Glomerular visceral epithelial cell (primary cell): Measurements from ENCODE around the gene ENPEP.
"Not testable (repeated sequence)": the region's sequence is repeated elsewhere in the genome, so short reads cannot be mapped to it uniquely, and the experiment has no call there.

Experiments
- DNase-seq: peaks from one replicate; pipeline ENCODE4 v3.0.0-alpha.2; 2016; ENCODE audit errors: extremely low spot score

The ENPEP gene

DNA sequence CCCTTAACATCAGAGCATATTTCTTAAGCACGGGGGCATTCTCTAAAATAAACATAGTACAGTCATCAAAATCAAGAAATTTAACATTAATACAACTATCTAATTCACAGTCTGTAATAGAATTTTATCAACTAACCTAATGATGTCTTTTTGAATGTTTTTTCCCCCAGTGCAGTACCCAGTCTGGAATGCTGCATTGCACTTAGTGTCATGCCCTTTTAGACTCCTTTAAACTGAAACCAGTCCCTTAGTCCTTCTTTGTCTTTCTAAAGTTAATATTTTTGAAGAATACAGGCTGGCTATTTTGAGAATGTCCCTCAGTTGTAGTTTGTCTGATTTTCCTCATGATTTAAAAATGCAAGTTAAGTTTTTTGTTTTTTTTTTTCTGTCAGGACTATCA, 9.5 kb downstream of the ENPEP start:
- no peak for DNase-seq

DNA sequence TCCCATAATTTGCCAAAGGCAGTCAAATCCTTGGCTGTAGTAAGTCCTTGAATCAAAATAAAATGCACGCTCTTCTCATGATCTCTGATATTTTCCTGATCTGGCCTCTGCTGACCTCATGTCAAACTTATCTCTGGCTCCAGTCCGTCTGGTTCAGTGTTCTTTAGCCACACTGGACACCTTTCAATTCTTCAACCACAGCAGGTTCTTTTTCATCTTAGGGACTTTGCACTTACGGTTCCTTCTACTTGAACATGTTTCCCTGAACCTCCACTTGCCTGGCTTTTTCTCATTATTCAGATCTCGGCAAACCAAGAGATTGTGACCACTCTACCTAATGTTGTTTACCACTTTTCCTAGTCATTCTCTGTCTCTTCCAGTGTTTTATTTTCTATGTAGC, 10.3 kb downstream of the ENPEP start:
- no peak for DNase-seq

DNA sequence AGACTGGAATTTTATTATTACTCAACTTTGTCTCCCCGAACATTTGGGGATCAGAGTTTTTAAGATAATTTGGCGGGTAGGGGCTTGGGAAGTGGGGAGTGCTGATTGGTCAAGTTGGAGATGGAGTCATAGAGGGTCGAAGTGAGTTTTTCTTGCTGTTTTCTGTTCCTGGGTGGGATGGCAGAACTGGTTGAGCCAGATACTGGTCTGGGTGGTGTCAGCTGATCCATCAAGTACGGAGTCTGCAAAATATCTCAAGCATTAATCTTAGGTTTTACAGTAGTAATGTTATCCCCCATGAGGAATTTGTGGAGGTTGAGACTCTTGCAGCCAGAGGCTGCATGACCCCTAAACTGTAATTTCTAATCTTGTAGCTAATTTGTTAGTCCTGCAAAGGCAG, 10.9 kb downstream of the ENPEP start:
- not testable (repeated sequence) for DNase-seq

DNA sequence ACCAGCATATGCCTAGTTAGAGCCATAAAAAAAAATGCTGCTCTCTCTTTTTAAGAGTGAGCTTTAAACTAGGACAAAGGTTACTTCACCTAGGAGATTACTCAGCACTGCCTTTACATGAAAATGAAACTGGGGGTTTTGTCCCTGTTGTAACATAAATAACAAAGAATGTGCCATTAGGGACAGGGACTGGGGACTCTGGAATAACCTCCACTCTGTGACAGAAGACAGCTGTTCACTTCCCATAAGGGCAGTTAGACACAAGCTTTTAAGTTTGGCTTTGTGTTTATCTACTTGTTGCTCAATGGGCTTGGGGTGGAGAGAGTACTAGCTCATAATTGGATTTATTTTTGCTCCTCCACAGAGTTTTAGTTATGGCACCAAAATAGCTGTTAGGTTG, 11.9 kb downstream of the ENPEP start:
- DNase-seq, result peak; percentile 15

DNA sequence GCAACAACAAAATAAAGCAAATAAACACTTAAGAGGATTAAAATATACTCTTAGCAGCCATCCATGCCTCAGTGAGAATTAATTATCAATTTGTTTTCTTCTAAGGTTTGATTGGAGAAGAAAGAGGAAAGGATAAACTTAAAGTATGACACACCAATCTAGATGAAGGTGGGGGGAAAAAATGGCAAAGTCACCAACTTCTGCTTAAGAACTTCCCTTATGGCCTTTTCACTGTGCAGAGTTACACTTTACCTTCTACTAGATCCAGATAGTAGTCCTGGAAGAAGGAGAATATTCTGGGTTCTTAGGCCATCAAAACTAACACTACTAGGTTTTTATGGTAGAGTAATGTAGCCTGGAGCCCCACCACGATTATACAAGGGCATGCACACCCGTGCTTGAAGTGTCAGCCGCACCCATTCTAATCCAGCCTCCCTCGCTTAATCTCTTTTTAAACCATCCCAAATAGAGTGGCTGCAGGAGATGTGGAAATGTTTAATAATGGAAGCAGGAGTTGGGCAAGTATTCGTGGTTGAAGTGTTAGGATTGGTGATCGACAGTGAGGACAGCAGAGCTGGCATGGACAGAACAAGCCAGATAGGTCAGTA, 14.1 kb downstream of the ENPEP start:
- DNase-seq, result no peak

DNA sequence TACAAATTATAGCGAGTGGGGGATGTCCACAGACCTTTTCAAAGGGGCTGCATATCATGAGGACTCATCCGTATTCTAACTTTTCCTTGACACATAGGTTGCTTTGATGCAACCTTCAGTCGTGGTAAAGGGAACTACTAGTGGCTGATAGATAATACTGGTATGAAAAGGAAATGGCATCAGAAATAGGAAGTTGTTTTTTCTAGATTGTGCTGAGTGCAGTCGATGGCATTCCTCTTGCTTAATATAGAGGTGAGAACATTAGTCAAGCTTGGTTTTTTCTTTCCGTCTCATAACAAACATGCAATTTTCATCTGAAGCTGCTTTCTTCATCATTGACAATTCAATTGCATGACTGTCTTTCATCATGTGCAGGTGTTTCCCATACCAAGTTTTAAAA, 16.6 kb downstream of the ENPEP start:
- DNase-seq, result no peak

DNA sequence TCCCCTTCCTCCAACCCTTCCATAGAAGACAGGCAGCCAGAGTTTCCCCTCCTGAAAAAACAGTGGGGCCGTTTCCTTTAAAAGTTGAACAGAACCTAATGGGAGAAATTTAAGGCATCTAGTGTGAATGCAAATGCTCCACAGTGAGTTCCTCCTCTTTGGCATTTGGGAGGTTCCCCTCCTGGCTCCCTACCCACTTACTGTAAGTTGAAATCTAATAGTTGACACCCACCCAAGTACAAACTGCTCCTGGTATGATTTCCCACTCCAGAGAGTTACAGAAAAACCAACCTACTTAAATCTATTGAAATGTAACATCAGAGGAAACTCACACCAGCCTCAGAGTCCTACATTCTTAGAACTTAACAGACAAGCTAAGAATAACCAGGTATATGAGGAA, 17.6 kb downstream of the ENPEP start:
- DNase-seq, result no peak

DNA sequence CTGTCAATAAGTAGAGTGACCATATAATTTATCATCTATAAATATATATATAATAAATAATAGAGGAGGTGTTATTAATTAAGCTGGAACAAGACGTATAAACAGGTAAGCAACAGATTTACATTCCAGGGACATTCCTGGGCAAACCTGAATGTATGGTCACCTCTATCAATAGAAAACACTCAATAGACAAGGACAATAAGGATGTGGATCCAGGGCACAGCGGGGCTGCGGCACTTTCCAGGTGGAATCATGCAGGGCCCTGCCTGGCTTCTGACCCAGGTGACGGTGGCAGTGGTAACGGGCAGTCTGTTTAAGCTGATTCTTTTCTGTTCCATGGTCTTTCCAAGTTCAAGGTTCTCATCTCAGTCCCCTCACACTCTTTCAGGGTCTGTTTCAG, 22.5 kb downstream of the ENPEP start:
- no peak for DNase-seq

DNA sequence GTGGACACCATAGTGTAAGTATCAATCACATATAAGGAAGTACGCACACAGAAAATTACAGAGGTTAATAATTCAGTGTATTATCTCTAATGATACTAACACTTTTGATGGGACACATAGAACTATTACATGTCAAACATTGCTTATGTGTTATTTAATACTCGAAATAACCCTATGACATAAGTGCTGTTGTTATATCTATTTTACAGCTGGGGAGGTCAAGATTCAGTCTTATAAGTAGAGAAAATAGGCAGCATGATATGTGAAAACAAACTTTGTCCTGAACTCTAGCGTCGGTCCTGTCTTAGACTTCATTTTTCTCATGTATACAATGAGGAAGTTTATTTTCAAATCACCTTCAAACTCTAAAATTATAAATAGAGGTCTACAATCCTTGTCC, 23.2 kb downstream of the ENPEP start:
- DNase-seq, result no peak

DNA sequence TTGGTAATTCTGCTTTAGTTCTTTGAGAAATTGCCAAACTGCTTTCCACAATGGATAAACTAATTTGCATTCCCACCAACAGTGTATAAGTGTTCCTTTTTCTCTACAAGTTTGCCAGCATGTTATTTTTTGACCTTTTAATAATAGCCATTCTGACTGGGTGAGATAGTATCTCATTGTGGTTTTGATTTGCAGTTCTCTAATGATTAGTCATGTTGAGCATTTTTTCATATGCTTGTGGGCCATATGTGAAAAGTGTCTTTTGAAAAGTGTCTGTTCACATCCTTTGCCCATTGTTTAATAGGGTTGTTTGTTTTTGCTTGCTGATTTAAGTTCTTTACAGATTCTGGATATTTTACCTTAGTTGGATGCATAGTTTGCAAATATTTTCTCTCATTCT, 25.9 kb downstream of the ENPEP start:
- no peak for DNase-seq

DNA sequence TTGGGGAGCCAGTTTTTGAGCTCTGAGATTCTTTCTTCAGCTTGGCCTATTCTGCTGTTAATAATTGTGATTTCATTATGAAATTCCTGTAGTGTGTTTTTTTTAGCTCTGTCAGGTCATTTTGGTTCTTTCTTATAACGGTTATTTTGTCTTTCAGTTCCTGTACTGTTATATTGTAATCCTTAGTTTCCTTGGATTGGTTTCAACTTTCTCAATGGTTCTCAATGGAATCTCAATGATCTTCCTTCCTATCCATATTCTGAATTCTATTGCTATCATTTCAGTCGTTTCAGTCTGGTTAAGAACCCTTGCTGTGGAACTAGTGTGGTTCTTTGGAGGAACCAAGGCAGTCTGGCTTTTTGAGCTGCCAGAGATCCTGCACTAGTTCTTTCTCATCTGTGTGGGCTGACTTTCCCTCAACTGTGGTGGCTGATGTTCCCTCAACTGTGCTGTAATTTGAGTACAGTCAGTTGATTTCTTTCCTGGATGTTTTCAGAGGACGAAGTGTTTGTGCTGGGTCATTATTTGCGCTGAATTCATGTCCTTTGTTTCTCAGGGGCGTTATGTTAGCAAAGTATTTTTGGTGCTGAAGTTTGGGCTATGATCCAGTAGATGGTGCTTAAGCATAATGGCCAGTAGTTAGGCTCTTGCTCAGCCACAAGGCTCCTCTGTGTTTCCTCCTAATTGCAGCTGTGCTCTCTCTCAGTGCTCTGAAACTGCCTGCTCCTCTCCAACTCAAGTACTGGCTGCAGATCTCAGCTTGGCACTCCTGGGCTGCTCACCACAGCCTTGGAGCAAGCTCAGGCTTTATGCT, 27.5 kb downstream of the ENPEP start:
- DNase-seq, result no peak

DNA sequence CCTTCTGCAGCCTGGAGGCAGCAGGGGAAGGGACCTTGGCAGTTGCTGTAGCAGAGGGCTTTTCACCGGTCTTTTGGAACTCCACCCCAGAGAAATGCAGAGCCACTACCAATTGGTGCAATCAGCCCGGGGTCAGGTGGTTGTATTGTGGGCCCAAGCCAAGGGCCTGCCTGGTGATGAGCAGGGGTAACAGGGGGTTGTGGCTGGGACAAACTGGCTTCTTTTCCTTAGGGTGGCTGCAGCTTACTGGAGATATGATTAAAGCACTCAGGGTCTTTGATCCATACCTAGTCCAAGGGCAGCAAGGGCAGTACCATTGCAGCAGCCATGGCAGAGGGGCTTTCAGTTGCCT, 28.1 kb downstream of the ENPEP start:
- DNase-seq, result no peak

DNA sequence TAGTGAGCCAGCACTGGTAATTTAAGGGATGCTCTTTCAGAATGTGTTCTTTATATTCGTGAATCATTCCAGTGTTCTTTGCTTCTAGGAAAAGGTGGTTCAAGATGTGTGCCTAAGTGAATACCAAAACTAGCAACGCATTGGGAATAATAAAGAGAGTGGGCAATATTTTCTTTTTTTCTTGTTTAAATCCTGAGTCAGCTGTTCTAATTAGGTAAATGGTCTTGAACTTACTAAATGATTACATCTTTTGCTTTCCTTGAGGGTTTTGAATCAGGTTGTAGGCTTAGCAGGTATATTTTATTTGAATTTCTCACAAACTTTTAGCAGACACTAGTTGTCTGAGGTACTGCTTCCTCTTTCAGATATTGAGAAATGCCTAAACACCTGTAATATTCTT, 29.5 kb downstream of the ENPEP start:
- DNase-seq, result no peak

DNA sequence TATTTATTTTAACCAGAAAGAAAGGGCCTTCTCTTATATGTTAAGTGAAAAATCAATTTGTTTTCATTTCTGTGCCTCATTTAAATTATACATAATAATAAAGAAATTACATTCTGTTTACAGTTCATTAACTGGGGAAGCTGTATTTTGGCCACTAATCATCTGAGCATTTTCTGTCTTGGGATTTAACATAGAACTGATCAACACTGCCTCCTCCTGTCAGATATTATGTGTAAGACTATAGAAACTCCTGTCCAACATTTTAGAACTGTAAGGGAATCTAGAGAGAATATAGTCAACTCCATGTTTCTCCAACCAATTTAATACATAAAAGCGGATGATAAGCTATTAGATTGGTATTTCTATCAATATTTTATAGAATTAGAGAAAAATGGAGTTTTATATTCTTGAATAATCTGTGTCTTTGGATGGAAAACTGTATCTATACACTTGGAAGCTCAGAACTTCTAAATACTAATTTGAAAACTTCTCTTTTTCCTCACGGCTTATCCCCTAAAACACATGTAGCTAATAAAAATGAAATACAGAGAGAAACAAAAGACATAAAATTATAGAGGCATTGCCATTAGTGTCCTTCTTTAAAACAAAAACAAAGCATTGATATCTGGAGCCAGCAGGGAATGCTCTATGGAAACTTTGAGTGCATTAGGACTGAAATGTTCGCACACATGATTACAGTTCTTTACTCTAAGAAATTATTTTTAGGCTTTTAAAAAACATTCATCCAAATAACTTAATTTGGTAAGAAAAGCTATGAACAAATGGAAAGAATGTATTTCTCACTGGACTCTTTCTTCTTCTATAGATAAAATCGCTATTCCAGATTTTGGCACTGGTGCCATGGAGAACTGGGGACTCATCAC, 33.1 kb downstream of the ENPEP start:
- DNase-seq, result peak; percentile 29

DNA sequence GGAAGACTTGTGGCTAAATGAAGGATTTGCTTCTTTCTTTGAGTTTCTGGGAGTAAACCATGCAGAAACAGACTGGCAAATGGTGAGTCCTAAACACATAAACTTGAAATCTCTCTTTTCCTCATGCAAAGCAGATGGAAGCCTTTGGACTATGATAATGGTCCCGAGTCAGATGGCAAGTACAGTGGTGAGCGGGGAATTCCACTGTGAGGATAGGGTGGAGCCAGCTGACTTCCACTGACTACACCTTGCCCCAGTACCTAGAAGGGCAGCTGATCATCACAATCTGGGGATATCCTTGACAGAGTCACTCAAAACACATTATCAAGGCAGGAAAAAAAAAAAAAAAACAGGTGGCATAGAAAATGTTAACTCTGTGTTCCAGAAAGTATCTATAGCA, 34.3 kb downstream of the ENPEP start:
- no peak for DNase-seq

DNA sequence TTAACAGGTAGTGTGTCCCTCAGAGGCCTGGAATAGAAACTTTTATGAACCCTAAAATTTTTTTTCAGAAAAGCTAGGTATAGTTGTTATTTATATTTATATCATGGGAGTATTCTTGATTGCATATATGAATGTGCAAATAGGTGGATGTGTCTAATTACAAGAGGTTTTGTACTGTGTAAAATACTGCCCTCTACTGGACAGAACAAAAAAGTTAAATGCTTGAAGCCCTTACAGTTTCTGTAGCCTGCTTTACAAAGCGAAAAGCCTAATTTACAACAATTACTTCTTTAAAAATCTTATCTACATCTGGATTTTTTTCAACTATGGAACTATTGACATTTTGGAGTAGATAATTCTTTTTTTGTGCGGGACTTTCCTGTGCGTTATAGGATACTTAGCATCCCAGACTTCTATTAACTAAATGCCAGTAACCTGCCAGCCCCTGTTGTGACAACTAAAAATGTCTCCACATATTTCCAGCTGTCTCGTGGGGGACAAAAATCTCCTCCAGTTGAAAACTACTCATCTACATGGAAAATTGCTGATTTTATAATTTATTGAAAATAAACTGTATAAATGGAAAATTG, 35.1 kb downstream of the ENPEP start:
- peak; percentile 49 for DNase-seq

DNA sequence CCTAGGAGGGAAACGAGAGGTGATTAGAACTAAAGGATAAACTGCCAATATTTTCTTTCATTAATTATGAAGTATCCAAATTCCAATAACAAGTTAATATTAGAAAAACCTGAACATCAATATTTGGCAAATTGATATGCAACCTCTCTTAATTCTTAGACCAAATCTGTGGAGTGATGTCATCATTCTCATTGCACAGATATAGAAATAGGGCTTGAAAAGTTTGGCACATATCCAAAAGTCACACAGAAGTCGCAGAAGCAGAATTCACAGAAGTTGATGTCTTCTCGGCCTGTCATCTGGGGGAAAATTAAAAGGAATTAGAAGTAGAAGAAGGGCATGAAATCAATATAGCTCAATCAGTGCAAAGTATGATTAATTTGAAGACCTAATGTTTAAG, 36.9 kb downstream of the ENPEP start:
- no peak for DNase-seq

DNA sequence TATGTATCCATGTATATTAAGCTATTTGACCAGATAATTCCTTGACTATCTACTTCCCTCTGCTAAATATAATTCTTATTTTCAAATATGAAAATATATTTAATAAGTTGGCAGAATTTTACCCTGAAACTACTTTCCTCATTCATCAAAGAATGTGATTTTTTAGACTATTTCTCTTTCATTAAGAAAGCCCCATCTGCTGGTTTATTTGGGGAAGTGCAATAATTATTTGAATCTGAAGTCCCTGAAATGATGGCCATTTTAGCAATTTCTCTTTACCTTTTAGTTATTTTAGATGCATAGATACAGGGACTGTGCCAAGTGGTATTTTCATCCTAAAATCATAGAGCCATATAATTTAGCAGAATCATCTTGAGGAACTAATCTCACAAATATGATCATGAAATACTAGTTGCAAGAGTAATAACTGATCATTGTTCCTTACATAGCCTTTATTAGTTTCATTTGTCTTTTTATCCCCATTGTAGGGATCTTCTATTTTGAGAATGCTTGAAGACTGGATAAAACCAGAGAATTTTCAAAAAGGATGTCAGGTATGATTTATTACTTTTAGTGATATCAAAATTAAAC, 39.0 kb downstream of the ENPEP start:
- peak; percentile 41 for DNase-seq

DNA sequence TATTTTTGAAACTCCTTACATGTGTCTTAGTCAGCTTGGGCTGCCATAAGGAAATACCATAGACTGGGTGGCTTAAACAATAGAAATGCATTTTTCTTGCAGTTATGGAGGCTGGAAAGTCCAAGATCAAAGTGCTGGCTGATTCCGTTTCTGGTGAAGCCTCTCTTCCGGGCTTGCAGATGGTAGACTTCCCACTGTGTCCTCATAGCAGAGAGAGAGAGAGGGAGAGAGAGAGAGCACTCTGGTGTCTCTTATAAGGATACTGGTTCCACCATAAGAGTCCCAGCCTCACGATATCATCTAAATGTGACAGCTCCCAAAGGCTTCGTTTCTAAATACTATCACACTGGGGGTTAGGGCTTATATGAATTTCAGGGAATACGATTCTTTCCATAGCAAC, 39.7 kb downstream of the ENPEP start:
- DNase-seq, result no peak

DNA sequence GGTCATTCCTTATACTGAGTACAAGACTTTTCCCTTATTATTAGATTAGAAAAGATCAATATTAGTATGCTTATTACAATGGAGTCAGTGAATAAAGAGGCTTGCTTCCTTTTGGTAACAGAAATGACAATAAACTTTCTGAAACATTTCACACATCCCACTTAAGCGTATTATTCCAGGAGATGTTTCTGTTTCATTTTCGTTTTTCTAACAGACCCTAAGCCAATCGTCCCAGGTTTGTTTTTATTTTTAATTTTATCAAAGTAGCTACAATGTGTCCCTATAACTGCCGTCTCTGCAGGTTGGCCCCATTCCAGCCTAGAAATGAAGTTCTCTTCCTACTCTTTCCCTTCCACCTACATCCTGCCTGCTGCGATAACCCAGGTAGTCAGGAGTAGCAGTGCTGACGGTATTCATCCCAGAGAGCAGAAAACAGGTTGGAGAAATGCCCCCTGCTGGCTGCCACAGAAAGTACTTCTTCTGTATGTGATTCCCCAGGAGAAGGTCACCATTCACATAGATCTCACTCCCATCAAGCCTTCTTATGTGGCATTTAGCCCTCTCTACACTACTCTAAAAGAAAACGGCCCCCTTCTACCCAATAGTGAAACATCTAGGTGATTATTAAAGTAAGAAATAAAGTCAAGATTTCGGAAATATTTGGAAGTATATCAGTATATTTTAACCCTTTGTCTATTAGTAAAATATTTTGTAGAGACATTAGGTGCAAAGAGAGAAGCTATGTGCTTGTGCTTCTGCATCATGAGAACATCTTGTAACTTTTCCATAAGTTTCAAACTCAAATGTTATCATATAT, 40.4 kb downstream of the ENPEP start:
- DNase-seq, result peak; percentile 52

DNA sequence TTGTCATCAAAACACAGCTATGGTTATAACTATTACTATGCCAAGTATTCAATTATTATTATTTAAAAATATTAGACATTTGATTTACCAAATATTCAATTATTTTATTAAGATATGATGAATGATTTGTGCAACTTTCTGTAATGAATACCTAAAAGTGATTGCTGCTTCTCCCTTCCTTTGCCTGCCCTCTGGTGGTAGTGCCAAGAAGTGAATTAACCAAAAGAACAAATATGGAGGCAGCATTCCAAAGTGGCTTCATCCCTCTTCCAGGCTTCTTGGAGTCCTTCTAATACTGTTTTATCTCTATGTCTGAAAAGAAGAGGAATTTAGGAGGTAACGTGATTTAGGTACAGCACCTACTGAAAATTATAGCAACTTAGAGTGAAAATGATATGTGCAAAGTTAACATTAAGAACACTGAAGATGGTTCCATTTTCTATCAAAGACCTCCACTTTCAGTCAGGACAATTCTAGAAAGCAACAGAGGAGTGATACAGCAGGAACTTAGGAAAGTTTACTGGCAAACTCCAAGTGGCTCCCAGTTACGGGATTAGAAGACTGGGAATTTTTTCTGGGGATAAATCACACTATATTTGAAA, 43.0 kb downstream of the ENPEP start:
- DNase-seq, result peak; percentile 15
